A549 (cell line): Measurements from ENCODE around the gene ASCL2.
"Not testable (repeated sequence)": the region's sequence is repeated elsewhere in the genome, so short reads cannot be mapped to it uniquely, and the experiment has no call there.

Experiments
- BHLHE40 ChIP-seq: IDR thresholded peaks from 2 replicates; pipeline ENCODE4 v1.6.1; 2012; ENCODE audit warnings: low read depth, low read length, inconsistent platforms
- CBX2 ChIP-seq: fragments of 200-600 bp; sonication (generic); IDR thresholded peaks from 2 replicates; pipeline ENCODE4 v1.6.1; 2016; ENCODE audit warnings: low read depth, mild to moderate bottlenecking, borderline replicate concordance
- CTCF ChIP-seq: fragments of >200 bp; sonication (Bioruptor Twin); formaldehyde crosslinking; IDR thresholded peaks from 3 replicates; pipeline ENCODE4 v1.5.1; 2016
- HMGXB4 ChIP-seq: fragments of 250-450 bp; sonication (Bioruptor Pico); IDR thresholded peaks from 2 replicates; pipeline ENCODE4 v1.5.0; 2021; ENCODE audit warnings: mild to moderate bottlenecking, moderate library complexity, borderline replicate concordance
- MAZ ChIP-seq: fragments of 150-350 bp; IDR thresholded peaks from 2 replicates; pipeline ENCODE4 v1.6.1; 2014; ENCODE audit warnings: antibody characterized with exemption, low read depth, low read length, borderline replicate concordance
- POLR2A ChIP-seq: IDR thresholded peaks from 2 replicates; pipeline ENCODE4 v1.6.1; 2012; ENCODE audit warnings: mild to moderate bottlenecking, low read length
- RAD21 ChIP-seq, 2 experiments: fragments of >200 bp in 1 of 2; sonication (Bioruptor Twin) in 1 of 2; formaldehyde crosslinking in 1 of 2; IDR thresholded peaks in 1 of 2; conservative IDR thresholded peaks in 1 of 2; 2 replicates in 1 of 2; 3 replicates in 1 of 2; pipeline ENCODE4 v1.6.1; 2012 to 2018; ENCODE audit warnings: inconsistent platforms in 1 of 2
- RFX5 ChIP-seq: fragments of 450-650 bp; IDR thresholded peaks from 2 replicates; pipeline ENCODE4 v1.7.1; 2014; ENCODE audit warnings: antibody characterized with exemption, mild to moderate bottlenecking, moderate library complexity
- SMC3 ChIP-seq: fragments of >200 bp; sonication (Bioruptor Twin); formaldehyde crosslinking; IDR thresholded peaks from 3 replicates; pipeline ENCODE4 v1.6.1; 2018; ENCODE audit warnings: inconsistent platforms
- USF2 ChIP-seq: fragments of 450-650 bp; IDR thresholded peaks from 2 replicates; pipeline ENCODE4 v1.6.1; 2014; ENCODE audit warnings: antibody characterized with exemption

- TF ChIP-seq SMC3; USF2; CTCF; RFX5; BHLHE40; CBX2; POLR2A; RAD21 (conservative IDR thresholded peaks at IDR 0.05 in 1 of 2, IDR thresholded peaks at IDR 0.05 in 1 of 2); MAZ; HMGXB4 (CRISPR knock-in tag): not testable (repeated sequence)
Measured at GRCh38 chr11:2236381-2237134, 33.8 kb downstream of the ASCL2 start.
